K562 (cell line): ENCODE results near the gene CRABP2. TPM values are rescaled to one million over a fixed set of nuclear protein-coding genes. Genes with fewer than 3 reads are reported as not detected.

Source experiments
- ADNP ChIP-seq: fragments of 200-800 bp; sonication (Bioruptor generic); IDR thresholded peaks from 2 replicates; pipeline ENCODE4 v1.6.1; 2016; ENCODE audit warnings: missing genetic modification characterization, missing compliant biosample characterization
- BRF1 ChIP-seq: IDR thresholded peaks from 3 replicates; pipeline ENCODE4 v1.6.1; 2011; ENCODE audit warnings: borderline replicate concordance, mild to moderate bottlenecking; ENCODE audit not compliant: insufficient read length; ENCODE audit errors: extremely low read depth
- CAMTA2 ChIP-seq: fragments of 250-450 bp; sonication (Bioruptor Pico); conservative IDR thresholded peaks from 2 replicates; pipeline ENCODE4 v1.5.1; 2022
- CEBPZ ChIP-seq: fragments of 150-350 bp; IDR thresholded peaks from 2 replicates; pipeline ENCODE4 v1.6.1; 2014; ENCODE audit warnings: low read depth, mild to moderate bottlenecking, low read length, borderline replicate concordance
- ELF2 ChIP-seq: fragments of 250-450 bp; sonication (Bioruptor Pico); IDR thresholded peaks from 2 replicates; pipeline ENCODE4 v1.5.0; 2021; ENCODE audit warnings: mild to moderate bottlenecking
- KDM1A ChIP-seq, 2 experiments: fragments of 450-650 bp; IDR thresholded peaks; 2 replicates each; pipeline ENCODE4 v1.6.1; 2016; ENCODE audit warnings: mild to moderate bottlenecking in 2 of 2
- NCOA1 ChIP-seq: fragments of 450-650 bp; IDR thresholded peaks from 2 replicates; pipeline ENCODE4 v1.6.1; 2016; ENCODE audit warnings: low read depth
- PCBP1 ChIP-seq: fragments of 200-400 bp; formaldehyde crosslinking; IDR thresholded peaks from 2 replicates; pipeline ENCODE4 v1.6.1; 2018; ENCODE audit warnings: mild to moderate bottlenecking, low read depth, low read length; ENCODE audit not compliant: poor library complexity, severe bottlenecking
- RNF2 ChIP-seq: sonication (generic); IDR thresholded peaks from 2 replicates; pipeline ENCODE4 v1.6.1; 2016
- SAFB2 ChIP-seq: fragments of 200-400 bp; formaldehyde crosslinking; IDR thresholded peaks from 2 replicates; pipeline ENCODE4 v1.6.1; 2018; ENCODE audit warnings: borderline replicate concordance, low read length, low read depth, moderate library complexity; ENCODE audit not compliant: severe bottlenecking
- SIN3A ChIP-seq, 2 experiments: fragments of 150-350 bp in 1 of 2; IDR thresholded peaks; 2 replicates each; pipeline ENCODE4 v1.6.1; 2011 to 2016; ENCODE audit warnings: borderline replicate concordance in 2 of 2, low read depth in 2 of 2, low read length in 2 of 2, mild to moderate bottlenecking in 2 of 2, moderate library complexity in 2 of 2; ENCODE audit not compliant: control insufficient read depth in 1 of 2
- SMAD2 ChIP-seq: fragments of 150-350 bp; IDR thresholded peaks from 2 replicates; pipeline ENCODE4 v1.6.1; 2014; ENCODE audit warnings: low read depth, mild to moderate bottlenecking, low read length
- TARDBP ChIP-seq: fragments of 450-650 bp; IDR thresholded peaks from 2 replicates; pipeline ENCODE4 v1.6.1; 2016
- ZBTB1 ChIP-seq: sonication (generic); formaldehyde crosslinking; IDR thresholded peaks from 2 replicates; pipeline ENCODE4 v1.8.1; 2023; ENCODE audit warnings: missing genetic modification reagents, low read depth, mild to moderate bottlenecking, borderline replicate concordance
- ZKSCAN8 ChIP-seq: fragments of 200-800 bp; sonication (Bioruptor generic); IDR thresholded peaks from 2 replicates; pipeline ENCODE4 v1.6.1; 2016; ENCODE audit warnings: missing genetic modification characterization, missing compliant biosample characterization
- ZNF253 ChIP-seq: fragments of 250-450 bp; sonication (Bioruptor Pico); conservative IDR thresholded peaks from 2 replicates; pipeline ENCODE4 v1.6.1; 2021; ENCODE audit warnings: mild to moderate bottlenecking
- ZNF830 ChIP-seq: fragments of 250-450 bp; sonication (Bioruptor Pico); IDR thresholded peaks from 2 replicates; pipeline ENCODE4 v1.5.0; 2021; ENCODE audit warnings: mild to moderate bottlenecking
- ZSCAN29 ChIP-seq: fragments of 450-650 bp; IDR thresholded peaks from 2 replicates; pipeline ENCODE4 v1.6.1; 2017
- polyA plus RNA-seq, 8 experiments: library from polyadenylated mRNA; depleted of rRNA in 4 of 8; stranded (reverse) in 5 of 8; unstranded in 3 of 8; fragments of >200 nt; fragmentation: Nextera tagmentation in 2 of 8; fragmentation: Illumina TruSeq in 1 of 8; extraction: Ambion mirVana in 2 of 8; extraction: Trizol in 1 of 8; gene quantifications; 2 replicates each; pipeline versions ENCODE4 v1.2.1 to v1.2.3, GENCODE V29; 2011 to 2014; ENCODE audit warnings: inconsistent platforms in 1 of 8, missing spikeins in 1 of 8
- total RNA-seq, 7 experiments: library from RNA; depleted of rRNA in 6 of 7; stranded (reverse); fragments of >200 nt in 6 of 7; fragmentation: Illumina TruSeq in 2 of 7; extraction: Trizol in 2 of 7; gene quantifications; 2 replicates each; pipeline versions ENCODE4 v1.2.1 to v1.2.3, GENCODE V29; 2011 to 2021; ENCODE audit warnings: low replicate concordance in 1 of 7
- TF ChIP-seq, protein P1 (sequence below), 2 experiments: IDR thresholded peaks in 1 of 2; conservative IDR thresholded peaks in 1 of 2; 2 replicates each; pipeline ENCODE4 v1.6.1; 2016; ENCODE audit warnings: low read depth in 2 of 2, mild to moderate bottlenecking in 1 of 2, missing compliant biosample characterization in 1 of 2, missing genetic modification characterization in 1 of 2, moderate library complexity in 1 of 2
- TF ChIP-seq, protein P2 (sequence below), 2 experiments: IDR thresholded peaks; 2 replicates each; pipeline ENCODE4 v1.6.1; 2012; ENCODE audit warnings: improper control_type of control experiment in 2 of 2, low read depth in 2 of 2, low read length in 2 of 2, borderline replicate concordance in 1 of 2

The CRABP2 gene
- total and polyA plus RNA-seq, 9 of the 15 experiments (the other 6 are each of a cell fraction or from before 2014, with no cell fraction given) = 0.30 to 2.5 (median 0.82) TPM

GRCh38 chr1:156750711-156751450, 45.5 kb upstream of the CRABP2 start (continued):
- TF ChIP-seq, protein P1, sequence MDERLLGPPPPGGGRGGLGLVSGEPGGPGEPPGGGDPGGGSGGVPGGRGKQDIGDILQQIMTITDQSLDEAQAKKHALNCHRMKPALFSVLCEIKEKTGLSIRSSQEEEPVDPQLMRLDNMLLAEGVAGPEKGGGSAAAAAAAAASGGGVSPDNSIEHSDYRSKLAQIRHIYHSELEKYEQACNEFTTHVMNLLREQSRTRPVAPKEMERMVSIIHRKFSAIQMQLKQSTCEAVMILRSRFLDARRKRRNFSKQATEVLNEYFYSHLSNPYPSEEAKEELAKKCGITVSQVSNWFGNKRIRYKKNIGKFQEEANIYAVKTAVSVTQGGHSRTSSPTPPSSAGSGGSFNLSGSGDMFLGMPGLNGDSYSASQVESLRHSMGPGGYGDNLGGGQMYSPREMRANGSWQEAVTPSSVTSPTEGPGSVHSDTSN (CRISPR knock-in tag; IDR thresholded peaks at IDR 0.05; ENCODE audit: low read depth) = no peak
- TF ChIP-seq, protein P1 (tag; conservative IDR thresholded peaks at IDR 0.05; ENCODE audit: low read depth) = no peak
- TF ChIP-seq SMAD2 (no peak), SIN3A (IDR thresholded peaks at IDR 0.05; ENCODE audit: borderline replicate concordance in 2 of 2, control insufficient read depth in 1 of 2, low read depth in 2 of 2, low read length in 2 of 2) (peak in 1 of 2 experiments; percentile 2; a peak in 2 of 4 replicates), CEBPZ (no peak), ELF2 (CRISPR knock-in tag) (no peak), ZNF830 (no peak), ZSCAN29 (no peak), PCBP1 (no peak), ZBTB1 (CRISPR knock-in tag) (0 out of 2 replicates have a peak, but pooled peaks have one; percentile 38), KDM1A (IDR thresholded peaks at IDR 0.05) (no peak), BRF1 (no peak), ZKSCAN8 (CRISPR knock-in tag) (no peak), RNF2 (no peak), ADNP (tag) (no peak), SAFB2 (no peak), NCOA1 (no peak), CAMTA2 (CRISPR knock-in tag) (no peak), ZNF253 (no peak), TARDBP (no peak)
- TF ChIP-seq, protein P2, sequence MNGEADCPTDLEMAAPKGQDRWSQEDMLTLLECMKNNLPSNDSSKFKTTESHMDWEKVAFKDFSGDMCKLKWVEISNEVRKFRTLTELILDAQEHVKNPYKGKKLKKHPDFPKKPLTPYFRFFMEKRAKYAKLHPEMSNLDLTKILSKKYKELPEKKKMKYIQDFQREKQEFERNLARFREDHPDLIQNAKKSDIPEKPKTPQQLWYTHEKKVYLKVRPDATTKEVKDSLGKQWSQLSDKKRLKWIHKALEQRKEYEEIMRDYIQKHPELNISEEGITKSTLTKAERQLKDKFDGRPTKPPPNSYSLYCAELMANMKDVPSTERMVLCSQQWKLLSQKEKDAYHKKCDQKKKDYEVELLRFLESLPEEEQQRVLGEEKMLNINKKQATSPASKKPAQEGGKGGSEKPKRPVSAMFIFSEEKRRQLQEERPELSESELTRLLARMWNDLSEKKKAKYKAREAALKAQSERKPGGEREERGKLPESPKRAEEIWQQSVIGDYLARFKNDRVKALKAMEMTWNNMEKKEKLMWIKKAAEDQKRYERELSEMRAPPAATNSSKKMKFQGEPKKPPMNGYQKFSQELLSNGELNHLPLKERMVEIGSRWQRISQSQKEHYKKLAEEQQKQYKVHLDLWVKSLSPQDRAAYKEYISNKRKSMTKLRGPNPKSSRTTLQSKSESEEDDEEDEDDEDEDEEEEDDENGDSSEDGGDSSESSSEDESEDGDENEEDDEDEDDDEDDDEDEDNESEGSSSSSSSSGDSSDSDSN (IDR thresholded peaks at IDR 0.05; ENCODE audit: borderline replicate concordance in 1 of 2, low read depth in 2 of 2, low read length in 2 of 2) = peak in 1 of 2 experiments; percentile 80; a peak in 1 of 4 replicates
